OCI-LY7 (cell line): ENCODE measurements around the gene OR51E2.

Experiments used
- EZH2phosphoT487 ChIP-seq: fragments of 200-600 bp; sonication (generic); IDR thresholded peaks from 2 replicates; pipeline ENCODE4 v1.6.1; 2018; ENCODE audit warnings: low read depth, borderline replicate concordance, mild to moderate bottlenecking, mixed run types, antibody characterized with exemption, low read length, moderate library complexity, mixed read lengths
- TF ChIP-seq, protein P1 (sequence below): fragments of 200-600 bp; sonication (generic); conservative IDR thresholded peaks from 2 replicates; pipeline ENCODE4 v1.5.1; 2014; ENCODE audit warnings: mild to moderate bottlenecking, antibody characterized with exemption, low read length, moderate library complexity, mixed read lengths

DNA sequence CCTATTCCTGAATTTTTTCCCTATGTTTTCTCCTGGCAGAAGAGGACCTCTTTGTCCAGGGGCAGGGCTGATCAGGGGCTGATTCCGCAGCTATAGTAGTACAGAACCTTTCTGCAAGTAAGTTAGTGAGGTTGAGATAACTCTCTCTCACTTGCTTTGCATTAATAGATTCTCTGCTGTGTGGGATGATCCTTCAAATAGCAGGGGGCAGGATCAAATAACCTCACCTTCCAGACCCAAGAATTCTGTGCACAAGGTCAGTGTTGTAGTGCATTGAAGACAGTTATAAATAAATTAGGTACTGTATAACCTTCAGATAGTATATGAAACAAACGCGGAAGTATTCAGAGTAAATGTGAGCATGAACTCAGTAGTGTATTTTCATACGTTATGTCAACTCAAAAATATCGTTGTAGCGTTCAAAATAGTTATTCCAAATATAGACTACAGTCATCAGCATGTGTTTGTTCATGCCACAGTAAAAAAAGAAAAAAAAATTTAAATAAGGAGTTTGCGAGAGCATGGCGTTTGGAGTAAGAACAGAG lies 7.2 kb upstream of the OR51E2 start:
- TF ChIP-seq, protein P1, sequence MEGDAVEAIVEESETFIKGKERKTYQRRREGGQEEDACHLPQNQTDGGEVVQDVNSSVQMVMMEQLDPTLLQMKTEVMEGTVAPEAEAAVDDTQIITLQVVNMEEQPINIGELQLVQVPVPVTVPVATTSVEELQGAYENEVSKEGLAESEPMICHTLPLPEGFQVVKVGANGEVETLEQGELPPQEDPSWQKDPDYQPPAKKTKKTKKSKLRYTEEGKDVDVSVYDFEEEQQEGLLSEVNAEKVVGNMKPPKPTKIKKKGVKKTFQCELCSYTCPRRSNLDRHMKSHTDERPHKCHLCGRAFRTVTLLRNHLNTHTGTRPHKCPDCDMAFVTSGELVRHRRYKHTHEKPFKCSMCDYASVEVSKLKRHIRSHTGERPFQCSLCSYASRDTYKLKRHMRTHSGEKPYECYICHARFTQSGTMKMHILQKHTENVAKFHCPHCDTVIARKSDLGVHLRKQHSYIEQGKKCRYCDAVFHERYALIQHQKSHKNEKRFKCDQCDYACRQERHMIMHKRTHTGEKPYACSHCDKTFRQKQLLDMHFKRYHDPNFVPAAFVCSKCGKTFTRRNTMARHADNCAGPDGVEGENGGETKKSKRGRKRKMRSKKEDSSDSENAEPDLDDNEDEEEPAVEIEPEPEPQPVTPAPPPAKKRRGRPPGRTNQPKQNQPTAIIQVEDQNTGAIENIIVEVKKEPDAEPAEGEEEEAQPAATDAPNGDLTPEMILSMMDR, result no peak
- TF ChIP-seq EZH2phosphoT487, result no peak
